Globus pallidus (tissue), 1 donor: ENCODE measurements around the gene NLRP6.
"Not testable (repeated sequence)": the region's sequence is repeated elsewhere in the genome, so short reads cannot be mapped to it uniquely, and the experiment has no call there.

Source experiments
- DNase-seq: peaks from one replicate; pipeline ENCODE4 v3.0.0-alpha.2; 2015; ENCODE audit warnings: low spot score

NLRP6 gene

GRCh38 chr11:308740-309665 lies 30.8 kb downstream of the NLRP6 start:
- not testable (repeated sequence) for DNase-seq

GRCh38 chr11:309979-310572 lies 31.9 kb downstream of the NLRP6 start:
- DNase-seq = not testable (repeated sequence)

GRCh38 chr11:311013-311748 lies 33.0 kb downstream of the NLRP6 start:
- not testable (repeated sequence) for DNase-seq

DNA sequence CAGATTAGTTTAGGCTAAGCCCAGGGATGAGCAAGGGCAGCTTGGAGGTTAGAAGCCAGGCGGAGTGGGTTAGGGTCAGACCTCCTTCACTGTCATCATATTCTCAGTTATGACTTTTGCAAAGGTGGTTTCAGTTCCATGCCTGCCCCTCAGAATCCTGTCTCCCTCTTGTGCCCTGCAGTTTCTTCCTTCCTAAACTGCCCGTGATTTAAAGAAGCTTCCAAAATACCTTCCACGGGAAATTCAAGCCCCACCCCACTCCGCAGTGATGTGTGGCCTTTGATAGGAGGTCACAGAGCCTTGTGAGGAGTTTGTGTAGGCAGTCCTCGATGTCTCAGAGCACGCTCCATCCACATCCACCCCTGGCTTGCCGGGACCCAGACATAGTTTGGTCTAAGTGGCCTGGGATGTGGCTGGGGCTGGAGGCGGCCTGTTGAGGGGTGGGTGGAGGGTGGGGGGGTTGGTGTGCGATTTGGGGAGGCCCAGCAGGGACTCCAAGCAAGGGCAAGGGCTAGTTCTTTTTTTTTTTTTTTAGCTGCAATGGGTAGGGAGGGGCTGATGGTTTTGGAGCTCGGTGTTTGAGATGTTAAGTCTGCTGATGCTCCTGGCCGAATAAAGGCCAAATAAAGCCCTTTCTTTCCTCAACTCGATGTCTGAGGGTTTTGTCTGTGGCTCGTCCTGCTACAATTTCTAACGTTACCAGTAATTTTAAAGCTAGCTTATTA lies 34.0 kb downstream of the NLRP6 start:
- no peak for DNase-seq

- no peak for DNase-seq
Measured at GRCh38 chr11:313304-313786, 35.1 kb downstream of the NLRP6 start.

DNA sequence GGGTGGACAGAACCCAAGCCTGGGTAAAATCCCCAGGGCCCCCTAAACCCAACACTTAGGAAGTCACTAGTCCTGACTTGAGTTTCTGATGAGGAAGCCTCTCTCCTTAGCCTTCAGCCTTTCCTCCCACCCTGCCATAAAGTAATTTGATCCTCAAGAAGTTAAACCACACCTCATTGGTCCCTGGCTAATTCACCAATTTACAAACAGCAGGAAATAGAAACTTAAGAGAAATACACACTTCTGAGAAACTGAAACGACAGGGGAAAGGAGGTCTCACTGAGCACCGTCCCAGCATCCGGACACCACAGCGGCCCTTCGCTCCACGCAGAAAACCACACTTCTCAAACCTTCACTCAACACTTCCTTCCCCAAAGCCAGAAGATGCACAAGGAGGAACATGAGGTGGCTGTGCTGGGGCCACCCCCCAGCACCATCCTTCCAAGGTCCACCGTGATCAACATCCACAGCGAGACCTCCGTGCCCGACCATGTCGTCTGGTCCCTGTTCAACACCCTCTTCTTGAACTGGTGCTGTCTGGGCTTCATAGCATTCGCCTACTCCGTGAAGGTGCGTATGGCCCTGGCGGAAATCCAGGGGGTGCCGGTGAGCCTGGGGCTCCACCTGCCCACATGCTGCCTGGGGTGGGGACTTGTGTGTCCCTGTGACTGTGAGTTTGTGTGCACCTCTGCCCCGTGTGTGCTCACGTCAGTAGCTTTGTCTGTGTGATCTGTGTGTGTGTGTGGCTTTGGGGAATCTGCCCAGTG lies 35.8 kb downstream of the NLRP6 start, which contains the start of gene IFITM1:
Gene IFITM1 (plus strand): TSS at position 254 of the 767 bp plus-strand sequence. CDS start 131 bp downstream, at position 385.
- no peak for DNase-seq

- not testable (repeated sequence) for DNase-seq
Measured at GRCh38 chr11:314554-314875, 36.3 kb downstream of the NLRP6 start.

- DNase-seq = no peak
Measured at GRCh38 chr11:315051-315481, 36.9 kb downstream of the NLRP6 start.

DNA sequence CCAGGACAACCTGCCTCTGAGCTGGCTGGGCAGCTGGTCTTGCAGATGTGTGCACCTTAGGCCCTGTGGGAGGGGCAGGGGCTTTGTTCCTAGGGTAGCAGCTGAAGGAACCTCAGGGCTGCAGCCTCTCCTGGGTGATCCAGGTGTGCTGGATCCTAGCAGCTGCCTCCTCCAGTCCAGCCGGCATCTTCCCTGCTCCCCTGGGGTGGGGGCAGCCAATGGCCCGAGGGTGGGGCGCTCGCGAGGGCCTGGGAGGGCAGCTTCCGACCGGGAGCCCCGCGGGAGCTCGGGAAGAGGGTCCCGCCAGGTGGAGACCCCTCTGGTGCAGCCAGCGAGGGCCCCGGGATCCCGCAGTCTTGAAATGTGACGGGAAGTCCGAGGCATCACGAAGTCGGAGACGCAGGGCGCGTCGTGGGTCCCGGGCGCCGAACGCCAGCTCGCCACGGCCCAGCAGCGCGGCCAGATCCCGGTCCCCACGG lies 37.3 kb downstream of the NLRP6 start:
- DNase-seq = no peak

DNA sequence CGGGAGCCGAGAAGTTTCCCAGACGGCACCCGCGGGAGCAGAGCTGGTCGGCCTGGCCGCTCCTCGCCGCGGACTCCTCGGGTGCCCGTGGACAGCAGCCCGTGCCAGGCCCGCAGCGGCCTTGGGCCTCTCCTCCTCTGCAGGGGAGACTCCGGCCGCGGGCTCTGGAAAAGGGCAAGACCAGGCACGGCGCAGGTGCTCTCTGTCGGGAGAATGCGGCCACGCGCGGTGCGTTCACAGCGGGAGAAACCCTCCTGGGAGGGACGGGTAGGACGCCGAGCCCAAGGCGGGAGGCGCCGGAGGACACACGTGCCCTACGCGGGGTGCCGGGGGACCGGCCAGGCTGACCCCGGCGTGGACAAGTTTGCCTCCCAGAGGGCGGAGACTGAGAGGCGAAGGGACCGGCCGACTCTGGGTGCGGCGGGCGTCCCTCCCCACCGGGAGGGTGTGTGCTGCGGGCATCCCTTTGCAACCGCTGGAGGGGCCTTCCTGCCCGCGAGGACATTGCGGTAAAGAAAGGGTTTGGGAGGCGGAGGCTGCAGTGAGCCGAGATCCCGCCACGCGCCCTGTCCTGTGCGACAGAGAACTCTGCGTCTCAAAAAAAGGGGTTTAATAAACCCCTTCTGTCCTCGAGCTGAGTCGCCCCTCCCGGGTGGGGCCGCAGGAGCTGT lies 38.0 kb downstream of the NLRP6 start:
- no peak for DNase-seq

GRCh38 chr11:316891-317301 lies 38.7 kb downstream of the NLRP6 start:
- DNase-seq = no peak

DNA sequence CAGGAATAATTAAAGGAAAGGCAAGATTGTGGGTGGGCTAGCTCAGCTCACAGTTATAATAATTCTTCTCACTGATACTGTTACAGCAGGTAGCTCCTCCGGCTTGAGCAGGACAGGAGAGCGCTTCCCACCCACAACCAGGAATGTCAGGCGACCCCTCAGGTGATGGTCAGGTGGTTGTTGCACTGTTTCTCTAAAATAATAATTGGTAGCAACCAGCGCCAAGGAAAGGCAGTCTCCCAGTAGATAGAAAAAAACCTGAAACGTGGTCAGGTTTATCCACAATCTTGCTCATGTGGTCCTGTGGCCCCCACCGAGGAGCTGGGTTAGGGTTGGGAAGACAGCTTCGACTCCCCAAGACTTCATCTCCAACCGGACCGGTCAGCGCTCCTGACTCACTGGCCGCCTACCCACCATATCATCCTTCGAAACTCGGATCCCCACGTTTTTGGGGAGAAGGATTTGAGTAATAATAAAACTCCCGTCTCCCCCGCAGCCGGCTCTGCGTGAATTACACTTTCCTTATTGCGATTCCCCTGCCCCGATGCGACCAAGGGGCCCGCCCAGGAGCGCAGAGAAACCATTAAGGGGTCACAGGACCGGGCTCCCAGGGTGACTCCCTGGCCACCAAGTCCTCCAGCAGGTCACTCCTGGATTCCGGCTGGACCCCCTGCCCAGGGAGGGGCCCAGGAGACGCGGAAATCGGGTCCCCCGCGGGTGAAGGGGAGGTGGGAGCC lies 39.6 kb downstream of the NLRP6 start:
- not testable (repeated sequence) for DNase-seq

GRCh38 chr11:318405-319120 lies 40.4 kb downstream of the NLRP6 start:
- not testable (repeated sequence) for DNase-seq

GRCh38 chr11:319121-319887 lies 41.1 kb downstream of the NLRP6 start:
- not testable (repeated sequence) for DNase-seq

DNA sequence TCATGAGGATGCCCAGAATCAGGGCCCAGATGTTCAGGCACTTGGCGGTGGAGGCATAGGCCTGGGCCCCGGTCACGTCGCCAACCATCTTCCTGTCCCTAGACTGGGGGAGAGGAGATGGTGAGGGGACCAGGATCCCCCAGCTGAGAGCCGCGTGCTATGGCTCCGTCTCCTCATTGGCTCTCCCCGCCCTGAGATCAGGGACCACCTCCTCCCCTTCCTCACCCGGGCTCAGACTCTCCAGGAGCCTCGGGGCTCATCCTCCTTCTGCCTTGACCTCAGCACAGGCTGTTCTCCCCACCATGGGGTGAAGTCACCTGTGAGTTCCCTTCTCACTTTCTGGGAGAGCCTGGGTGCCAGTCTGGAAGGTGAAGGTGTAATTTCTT lies 41.7 kb downstream of the NLRP6 start:
- not testable (repeated sequence) for DNase-seq

DNA sequence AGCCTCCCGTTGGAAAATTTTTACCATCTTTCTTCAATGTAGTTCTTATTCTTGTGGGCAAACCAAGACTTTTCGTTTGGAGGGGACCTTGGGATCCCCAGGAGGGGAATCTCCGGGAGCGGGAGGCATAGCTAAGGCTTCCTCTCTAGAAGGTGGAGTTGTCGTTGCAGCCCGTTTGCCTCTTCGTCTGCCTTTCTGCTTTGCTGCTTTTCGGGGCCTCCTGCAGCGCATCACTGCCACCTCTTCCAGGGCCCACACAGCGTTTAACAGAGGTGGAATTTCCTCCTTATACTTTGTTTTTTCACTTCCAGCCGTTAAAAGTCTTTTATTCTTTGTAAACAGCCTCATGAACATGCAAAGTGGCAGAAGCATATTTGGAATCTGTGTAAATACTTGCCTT lies 45.9 kb downstream of the NLRP6 start:
- DNase-seq = no peak

DNA sequence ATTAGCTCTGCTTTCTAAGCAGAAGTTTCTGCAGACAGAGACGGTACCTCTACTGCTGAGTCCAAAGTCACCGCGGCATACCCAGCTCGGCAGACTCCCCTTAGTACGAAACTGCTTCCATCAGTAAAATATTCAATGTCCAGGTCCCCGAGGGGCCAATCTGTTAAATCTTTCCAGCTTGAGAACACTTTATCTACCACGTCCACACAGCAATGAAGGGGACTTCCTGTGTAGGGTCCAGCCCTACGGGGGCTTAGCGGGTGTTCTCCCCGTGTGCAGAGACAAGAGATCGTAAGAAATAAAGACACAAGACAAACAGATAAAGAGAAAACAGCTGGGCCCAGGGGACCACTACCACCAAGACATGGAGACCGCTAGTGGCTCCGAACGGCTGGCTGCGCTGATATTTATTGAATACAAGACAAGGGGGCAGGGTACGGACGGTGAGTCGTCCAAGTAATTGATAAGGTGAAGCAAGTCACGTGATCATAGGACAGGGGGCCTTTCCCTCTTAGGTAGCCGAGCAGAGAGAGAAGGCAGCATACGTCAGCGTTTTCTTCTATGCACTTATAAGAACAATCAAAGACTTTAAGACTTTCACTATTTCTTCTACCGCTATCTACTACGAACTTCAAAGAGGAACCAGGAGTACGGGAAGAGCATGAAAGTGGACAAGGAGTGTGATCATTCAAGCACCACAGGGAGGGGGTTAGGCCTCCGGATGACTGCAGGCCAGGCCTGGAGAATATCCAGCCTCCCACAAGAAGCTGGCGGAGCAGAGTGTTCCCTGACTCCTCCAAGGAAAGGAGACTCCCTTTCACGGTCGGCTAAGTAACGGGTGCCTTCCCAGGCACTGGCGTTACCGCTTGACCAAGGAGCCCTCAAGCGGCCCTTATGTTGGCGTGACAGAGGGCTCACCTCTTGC lies 46.6 kb downstream of the NLRP6 start:
- DNase-seq = not testable (repeated sequence)
